Common myeloid progenitor, CD34-positive (primary cell): ENCODE data around the gene CLEC20A.
"Not testable (repeated sequence)": the region's sequence is repeated elsewhere in the genome, so short reads cannot be mapped to it uniquely, and the experiment has no call there.

Experiments
- CTCF ChIA-PET: fragments of 350-600 bp; sonication (Branson Sonifier 250); formaldehyde crosslinking; loops from one replicate; lab custom pipeline; 2021; ENCODE audit warnings: antibody characterized with exemption; lab: Charles Lee
- POLR2A ChIA-PET: fragments of 350-600 bp; sonication (Branson Sonifier 250); formaldehyde crosslinking; loops from one replicate; lab custom pipeline; 2021; ENCODE audit warnings: antibody characterized with exemption; lab: Charles Lee
- DNase-seq, 3 donors: peaks; one replicate each; pipeline versions ENCODE4 v3.0.0 to v3.0.0-alpha.2; 2013
- H3K27ac ChIP-seq, 2 experiments: 1 replicate in 1 of 2; 2 replicates in 1 of 2; pipeline ENCODE4 v1.7.0; 2013; ENCODE audit warnings: inconsistent platforms in 2 of 2, low read length in 2 of 2, mild to moderate bottlenecking in 2 of 2, low read depth in 1 of 2, moderate library complexity in 1 of 2; ENCODE audit not compliant: severe bottlenecking in 2 of 2, insufficient read depth in 1 of 2, poor library complexity in 1 of 2
- H3K27me3 ChIP-seq, 5 experiments: replicated peaks in 2 of 5; 1 replicate in 3 of 5; 2 replicates in 2 of 5; pipeline versions ENCODE4 v1.6.1 to v1.7.0; 2013; ENCODE audit warnings: low read length in 4 of 5, mild to moderate bottlenecking in 2 of 5, moderate library complexity in 2 of 5, inconsistent platforms in 1 of 5; ENCODE audit not compliant: insufficient read depth in 5 of 5, control insufficient read depth in 4 of 5
- H3K36me3 ChIP-seq, 4 experiments: 1 replicate in 2 of 4; 2 replicates in 2 of 4; pipeline versions ENCODE4 v1.6.1 to v1.7.0; 2013; ENCODE audit warnings: low read length in 3 of 4, control low read depth in 1 of 4, mild to moderate bottlenecking in 1 of 4; ENCODE audit not compliant: control insufficient read depth in 4 of 4, insufficient read depth in 4 of 4
- H3K4me1 ChIP-seq, 4 experiments: 1 replicate in 3 of 4; 2 replicates in 1 of 4; pipeline versions ENCODE4 v1.6.1 to v1.7.1; 2013; ENCODE audit warnings: low read length in 3 of 4, mild to moderate bottlenecking in 3 of 4, control low read depth in 1 of 4, inconsistent platforms in 1 of 4, moderate library complexity in 1 of 4; ENCODE audit not compliant: control insufficient read depth in 4 of 4, insufficient read depth in 4 of 4; ENCODE audit errors: control extremely low read depth in 1 of 4
- H3K4me3 ChIP-seq, 7 experiments: 1 replicate in 4 of 7; 2 replicates in 3 of 7; pipeline versions ENCODE4 v1.5.1 to v1.7.0; 2013; ENCODE audit warnings: mild to moderate bottlenecking in 7 of 7, low read length in 6 of 7, moderate library complexity in 6 of 7, inconsistent platforms in 2 of 7, low read depth in 2 of 7, control low read depth in 1 of 7; ENCODE audit not compliant: insufficient read depth in 4 of 7, control insufficient read depth in 1 of 7; ENCODE audit errors: extremely low read depth in 1 of 7
- H3K9me3 ChIP-seq, 5 experiments: 1 replicate in 4 of 5; 2 replicates in 1 of 5; pipeline versions ENCODE4 v1.6.1 to v1.7.1; 2013; ENCODE audit warnings: low read length in 4 of 5, mild to moderate bottlenecking in 2 of 5, inconsistent platforms in 1 of 5, low read depth in 1 of 5, moderate library complexity in 1 of 5; ENCODE audit not compliant: control insufficient read depth in 4 of 5, insufficient read depth in 2 of 5; ENCODE audit errors: control extremely low read depth in 1 of 5
- WGBS: methylation state at CpG from one replicate; pipeline ENCODE4 v1.1.5; 2013; ENCODE audit not compliant: insufficient coverage; 5-methylcytosine and 5-hydroxymethylcytosine counted together

The CLEC20A gene

GRCh38 chr1:178509414-178510007 lies 12.7 kb upstream of the CLEC20A start:
- WGBS, result 100% methylated on average over 4 of the region's 5 CpGs
- peaks cover 0 to 2% (median 0%) of the 10 kb centered on the region in 5 experiments for H3K27me3 ChIP-seq
- no peak overlapping the region for H3K27ac ChIP-seq
- H3K36me3 ChIP-seq, result no peaks in the 10 kb centered on the region
- no peak overlapping the region for H3K4me3 ChIP-seq
- CTCF ChIA-PET, result no interaction called here
- H3K4me1 ChIP-seq, result peaks cover 0 to 6% (median 0%) of the 10 kb centered on the region in 4 experiments
- H3K9me3 ChIP-seq, result no peaks in the 10 kb centered on the region
- POLR2A ChIA-PET, result no interaction called here
- DNase-seq, result no peak

- Histone ChIP-seq H3K27ac (no peak overlapping the region), H3K4me1 (peaks cover 0 to 6% (median 0%) of the 10 kb centered on the region in 4 experiments), H3K36me3 (no peaks in the 10 kb centered on the region), H3K4me3 (no peak overlapping the region), H3K9me3 (no peaks in the 10 kb centered on the region), H3K27me3 (peaks cover 0 to 2% (median 0%) of the 10 kb centered on the region in 5 experiments)
- CTCF ChIA-PET, result interaction anchor here (1.4 kb wide), 1 partner anchor 15 kb away, joined by 3 read pairs; no protein-coding TSS in a partner anchor
- 82% methylated on average over 6 of the region's 6 CpGs for WGBS
- DNase-seq, result peak in 2 of 3 donors; percentile 7 to 28
- POLR2A ChIA-PET, result no interaction called here
Observed at GRCh38 chr1:178506669-178507068, 9.9 kb upstream of the CLEC20A start.

GRCh38 chr1:178506177-178506576 lies 9.4 kb upstream of the CLEC20A start:
- no peak overlapping the region for H3K4me3 ChIP-seq
- CTCF ChIA-PET, result interaction anchor here (1.2 to 1.4 kb wide), 2 partner anchors 11 to 15 kb away, joined by 3 read pairs; no protein-coding TSS in a partner anchor
- POLR2A ChIA-PET, result no interaction called here
- H3K36me3 ChIP-seq, result no peaks in the 10 kb centered on the region
- DNase-seq, result no peak
- H3K4me1 ChIP-seq, result peaks cover 0 to 6% (median 0%) of the 10 kb centered on the region in 4 experiments
- WGBS, result 100% methylated on average over 4 of the region's 6 CpGs
- no peaks in the 10 kb centered on the region for H3K9me3 ChIP-seq
- H3K27me3 ChIP-seq, result peaks cover 0 to 2% (median 0%) of the 10 kb centered on the region in 5 experiments
- H3K27ac ChIP-seq, result no peak overlapping the region

- Histone ChIP-seq H3K4me3 (no peak overlapping the region), H3K4me1 (peaks cover 0 to 6% (median 0%) of the 10 kb centered on the region in 4 experiments), H3K27me3 (peaks cover 0 to 2% (median 0%) of the 10 kb centered on the region in 5 experiments), H3K27ac (no peak overlapping the region), H3K36me3 (no peaks in the 10 kb centered on the region), H3K9me3 (no peaks in the 10 kb centered on the region)
- CTCF ChIA-PET, result interaction anchor here (0.8 to 2.5 kb wide), 4 partner anchors 8 to 194 kb away, joined by 3 to 8 read pairs (median 4); partner anchors contain the start of gene TEX35
- no peak for DNase-seq
- WGBS, result 87% methylated on average over 4 of the region's 4 CpGs
- POLR2A ChIA-PET, result no interaction called here
Observed at GRCh38 chr1:178504286-178504685, 7.5 kb upstream of the CLEC20A start.

GRCh38 chr1:178503849-178504248 lies 7.1 kb upstream of the CLEC20A start:
- H3K27me3 ChIP-seq, result peaks cover 0 to 2% (median 0%) of the 10 kb centered on the region in 5 experiments
- CTCF ChIA-PET, result interaction anchor here (0.8 to 2.5 kb wide), 3 partner anchors 9 to 193 kb away, joined by 3 to 8 read pairs (median 5); partner anchors contain the start of gene TEX35
- POLR2A ChIA-PET, result no interaction called here
- WGBS, result 81% methylated on average over 4 of the region's 6 CpGs
- H3K36me3 ChIP-seq, result no peaks in the 10 kb centered on the region
- no peaks in the 10 kb centered on the region for H3K9me3 ChIP-seq
- DNase-seq, result no peak
- H3K4me3 ChIP-seq, result no peak overlapping the region
- no peak overlapping the region for H3K27ac ChIP-seq
- H3K4me1 ChIP-seq, result peaks cover 0 to 6% (median 0%) of the 10 kb centered on the region in 4 experiments

GRCh38 chr1:178503316-178503715 lies 6.6 kb upstream of the CLEC20A start:
- CTCF ChIA-PET, result interaction anchor here (1.4 to 2.5 kb wide), 2 partner anchors 9 to 193 kb away, joined by 5 to 8 read pairs; no protein-coding TSS in a partner anchor
- H3K4me3 ChIP-seq, DNase-seq, POLR2A ChIA-PET, H3K27me3 ChIP-seq, H3K9me3 ChIP-seq, H3K4me1 ChIP-seq, H3K36me3 ChIP-seq, H3K27ac ChIP-seq: not testable (repeated sequence)
- 96% methylated on average over 12 of the region's 14 CpGs for WGBS

- H3K36me3 ChIP-seq, result no peaks in the 10 kb centered on the region
- H3K9me3 ChIP-seq, result no peaks in the 10 kb centered on the region
- H3K27me3 ChIP-seq, result peaks cover 0 to 2% (median 0%) of the 10 kb centered on the region in 5 experiments
- ChIA-PET CTCF (interaction anchor here (1.4 to 2.9 kb wide), 4 partner anchors 8 to 192 kb away, joined by 3 to 21 read pairs (median 6); partner anchors contain the start of gene TEX35), POLR2A (no interaction called here)
- H3K27ac ChIP-seq, result no peak overlapping the region
- H3K4me1 ChIP-seq, result peaks cover 0 to 6% (median 0%) of the 10 kb centered on the region in 4 experiments
- no peak for DNase-seq
- WGBS, result 100% methylated on average over 3 of the region's 5 CpGs
- no peak overlapping the region for H3K4me3 ChIP-seq
Observed at GRCh38 chr1:178502856-178503255, 6.1 kb upstream of the CLEC20A start.
